ENCODE measurements around the gene MYCBP2. TPM values are rescaled to one million over a fixed set of nuclear protein-coding genes. Genes with fewer than 3 reads are reported as not detected.

The MYCBP2 gene
- total and polyA plus RNA-seq, 7 donors: 3.7 to 130 (median 93.5) TPM

- H3K4me3 ChIP-seq: no peak overlapping the region
- no peaks in the 10 kb centered on the region for H3K9me3 ChIP-seq
- peaks cover 0 to 61% (median 8%) of the 10 kb centered on the region in 4 donors for H3K36me3 ChIP-seq
- H3K27ac ChIP-seq: peak overlapping the region in 1 of 4 donors; percentile 8
- DNase-seq: no peak
- TF ChIP-seq CTCF (IDR thresholded peaks at IDR 0.05) (no peak), POLR2A (IDR thresholded peaks at IDR 0.05) (no peak)
- H3K27me3 ChIP-seq: no peaks in the 10 kb centered on the region
- WGBS, 2 donors: 13 to 36% methylated on average over 1 of the region's 1 CpG
- H3K4me1 ChIP-seq: peaks cover 0 to 47% (median 31%) of the 10 kb centered on the region in 4 donors
- intact Hi-C loops (cut with DNase I): no loop called here
Observed at GRCh38 chr13:77000475-77000874, 326.4 kb downstream of the MYCBP2 start.

Other genes with a start within 250 kb of the MYCBP2 start
- gene SCEL, start 208.6 kb upstream of the MYCBP2 start, total RNA-seq: not detected
- 1 to 10 TPM in 2 of 3 donors, under 1 TPM in 1; 0.54 to 2.4 (median 2.1) TPM for gene SCEL, start 208.6 kb upstream of the MYCBP2 start, polyA plus RNA-seq

Measured in sigmoid colon (tissue), 7 donors.